GF-D8 (cell line): ENCODE results near the gene TCF20.

Experiments used
- DNase-seq: peaks from one replicate; lab custom pipeline; 2025; lab: John Stamatoyannopoulos, UW

The TCF20 gene

GRCh38 chr22:42258126-42258525 is 12.3 kb downstream of the TCF20 start:
- DNase-seq, result no peak

- no peak for DNase-seq
Measured at GRCh38 chr22:42257386-42257785, 13.1 kb downstream of the TCF20 start.

- DNase-seq, result no peak
Measured at GRCh38 chr22:42256930-42257329, 13.5 kb downstream of the TCF20 start.

- DNase-seq, result no peak
Measured at GRCh38 chr22:42256220-42256619, 14.2 kb downstream of the TCF20 start.

GRCh38 chr22:42249831-42250230 is 20.6 kb downstream of the TCF20 start:
- no peak for DNase-seq

- no peak for DNase-seq
Measured at GRCh38 chr22:42248995-42249394, 21.5 kb downstream of the TCF20 start.

- DNase-seq, result no peak
Measured at GRCh38 chr22:42247596-42247995, 22.9 kb downstream of the TCF20 start.

GRCh38 chr22:42243802-42244060 is 26.7 kb downstream of the TCF20 start:
- no peak for DNase-seq

GRCh38 chr22:42236848-42237247 is 33.6 kb downstream of the TCF20 start:
- DNase-seq, result no peak

GRCh38 chr22:42236268-42236667 is 34.2 kb downstream of the TCF20 start:
- DNase-seq, result no peak

- no peak for DNase-seq
Measured at GRCh38 chr22:42233879-42234278, 36.6 kb downstream of the TCF20 start.

- no peak for DNase-seq
Measured at GRCh38 chr22:42231929-42232328, 38.5 kb downstream of the TCF20 start.

- DNase-seq, result no peak
Measured at GRCh38 chr22:42229455-42230149, 40.9 kb downstream of the TCF20 start.

GRCh38 chr22:42228483-42228882 is 42.0 kb downstream of the TCF20 start:
- DNase-seq, result no peak

GRCh38 chr22:42227435-42227834 is 43.0 kb downstream of the TCF20 start:
- no peak for DNase-seq

- no peak for DNase-seq
Measured at GRCh38 chr22:42225841-42226240, 44.6 kb downstream of the TCF20 start.

GRCh38 chr22:42222140-42222539 is 48.3 kb downstream of the TCF20 start:
- DNase-seq, result no peak
